ENCODE data around the gene ARHGAP22.

The ARHGAP22 gene

DNA sequence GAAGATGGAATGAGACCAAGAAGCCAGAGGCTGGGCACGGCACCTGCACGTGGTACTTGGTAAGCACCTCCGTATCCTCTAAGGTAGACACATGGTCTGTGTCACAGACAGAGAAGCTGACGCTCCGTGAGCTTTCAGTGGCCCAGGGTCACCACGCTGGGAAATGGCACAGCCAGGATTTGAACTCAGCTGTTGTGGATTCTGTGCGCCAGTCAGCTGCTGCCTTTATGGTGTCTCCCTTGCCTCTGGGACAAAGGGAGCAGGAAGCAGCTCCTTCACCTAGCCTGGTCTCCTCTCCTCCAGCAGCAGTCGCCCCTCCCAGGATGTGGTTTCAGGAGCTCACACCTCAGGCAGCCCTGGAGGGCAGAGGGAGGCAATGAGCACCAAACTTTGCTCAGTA, 110.8 kb downstream of the ARHGAP22 start:
- ATAC-seq (ENCODE audit: low read depth) (no peak), DNase-seq (ENCODE audit: low spot score) (peak; percentile 40)
- no peaks in the 10 kb centered on the region for H3K27me3 ChIP-seq (ENCODE audit: insufficient read depth, poor library complexity, severe bottlenecking)
- TF ChIP-seq, protein P1, sequence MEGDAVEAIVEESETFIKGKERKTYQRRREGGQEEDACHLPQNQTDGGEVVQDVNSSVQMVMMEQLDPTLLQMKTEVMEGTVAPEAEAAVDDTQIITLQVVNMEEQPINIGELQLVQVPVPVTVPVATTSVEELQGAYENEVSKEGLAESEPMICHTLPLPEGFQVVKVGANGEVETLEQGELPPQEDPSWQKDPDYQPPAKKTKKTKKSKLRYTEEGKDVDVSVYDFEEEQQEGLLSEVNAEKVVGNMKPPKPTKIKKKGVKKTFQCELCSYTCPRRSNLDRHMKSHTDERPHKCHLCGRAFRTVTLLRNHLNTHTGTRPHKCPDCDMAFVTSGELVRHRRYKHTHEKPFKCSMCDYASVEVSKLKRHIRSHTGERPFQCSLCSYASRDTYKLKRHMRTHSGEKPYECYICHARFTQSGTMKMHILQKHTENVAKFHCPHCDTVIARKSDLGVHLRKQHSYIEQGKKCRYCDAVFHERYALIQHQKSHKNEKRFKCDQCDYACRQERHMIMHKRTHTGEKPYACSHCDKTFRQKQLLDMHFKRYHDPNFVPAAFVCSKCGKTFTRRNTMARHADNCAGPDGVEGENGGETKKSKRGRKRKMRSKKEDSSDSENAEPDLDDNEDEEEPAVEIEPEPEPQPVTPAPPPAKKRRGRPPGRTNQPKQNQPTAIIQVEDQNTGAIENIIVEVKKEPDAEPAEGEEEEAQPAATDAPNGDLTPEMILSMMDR (IDR thresholded peaks at IDR 0.05; ENCODE audit: poor library complexity, severe bottlenecking) = no peak
- no peaks in the 10 kb centered on the region for H3K9me3 ChIP-seq (ENCODE audit: severe bottlenecking)
- H3K27ac ChIP-seq (ENCODE audit: poor library complexity, severe bottlenecking) = no peak overlapping the region
- H3K4me3 ChIP-seq (ENCODE audit: severe bottlenecking) = no peak overlapping the region
- H3K4me1 ChIP-seq (ENCODE audit: insufficient read depth, poor library complexity, severe bottlenecking) = peaks cover 7% of the 10 kb centered on the region
- no peaks in the 10 kb centered on the region for H3K36me3 ChIP-seq (ENCODE audit: low read depth)

DNA sequence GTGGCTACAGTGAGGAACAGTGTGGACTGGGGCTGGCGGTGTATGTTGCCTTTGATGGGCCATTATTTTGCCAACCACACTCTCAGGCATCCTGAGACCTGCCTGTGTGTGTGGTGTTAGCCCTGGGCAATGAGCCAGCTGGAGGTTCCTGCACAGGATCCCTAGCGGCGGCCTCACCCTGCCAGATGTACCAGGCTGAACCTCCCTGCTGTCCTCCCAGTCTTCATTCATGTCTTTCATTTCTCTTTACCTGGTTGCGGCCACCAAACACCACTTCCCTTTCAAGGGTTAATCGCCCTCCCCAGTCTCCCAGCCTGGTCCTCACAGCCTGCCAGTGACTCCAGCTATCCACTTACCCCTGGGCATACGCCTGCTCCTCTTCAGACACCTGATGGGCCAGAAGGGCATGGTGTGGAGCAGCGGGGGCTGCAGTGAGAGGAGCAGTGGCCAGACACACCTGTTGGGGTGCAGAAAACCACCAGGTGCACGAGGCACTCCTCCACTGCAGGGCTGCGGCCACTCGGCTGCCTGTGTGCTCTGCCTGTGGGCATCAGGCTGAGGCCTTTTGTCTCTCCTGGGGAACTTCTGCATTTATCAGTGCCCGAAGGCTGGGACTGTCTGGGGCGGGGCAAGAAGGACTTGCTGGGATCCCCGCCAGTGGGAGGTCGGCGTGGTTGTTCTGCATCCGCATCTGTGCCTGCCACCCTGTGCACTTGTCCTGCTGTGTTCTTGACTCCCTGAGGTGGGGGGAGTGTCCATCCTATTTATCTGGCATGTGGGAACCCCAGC, 111.6 kb downstream of the ARHGAP22 start:
- peak; percentile 57 for DNase-seq (ENCODE audit: low spot score)
- TF ChIP-seq, protein P1 (IDR thresholded peaks at IDR 0.05; ENCODE audit: poor library complexity, severe bottlenecking) = no peak

DNA sequence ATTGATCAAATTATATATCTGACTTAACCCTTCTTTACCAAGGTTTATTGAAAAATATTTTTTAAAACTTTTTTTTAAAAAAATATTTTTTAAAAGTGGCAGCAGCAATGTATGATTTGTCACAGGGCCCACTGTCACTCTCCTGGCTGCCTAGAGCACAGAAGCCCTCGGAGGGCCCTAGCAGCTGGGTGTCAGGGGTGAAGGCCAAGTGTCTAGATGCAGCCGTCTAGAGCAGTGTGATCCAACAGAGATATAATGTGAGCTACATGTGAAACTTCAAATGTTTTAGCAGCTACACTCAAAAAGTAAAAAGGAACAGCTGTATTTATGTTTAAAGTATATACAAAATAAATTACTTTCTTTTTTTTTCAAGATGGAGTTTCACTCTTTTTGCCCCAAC, 112.7 kb downstream of the ARHGAP22 start:
- Histone ChIP-seq H3K36me3 (ENCODE audit: low read depth) (no peaks in the 10 kb centered on the region), H3K4me3 (ENCODE audit: severe bottlenecking) (no peak overlapping the region), H3K27me3 (ENCODE audit: insufficient read depth, poor library complexity, severe bottlenecking) (no peaks in the 10 kb centered on the region), H3K9me3 (ENCODE audit: severe bottlenecking) (no peaks in the 10 kb centered on the region), H3K4me1 (ENCODE audit: insufficient read depth, poor library complexity, severe bottlenecking) (peaks cover 3% of the 10 kb centered on the region), H3K27ac (ENCODE audit: poor library complexity, severe bottlenecking) (no peak overlapping the region)
- DNase-seq (ENCODE audit: low spot score) (no peak), ATAC-seq (ENCODE audit: low read depth) (no peak)
- TF ChIP-seq, protein P1 (IDR thresholded peaks at IDR 0.05; ENCODE audit: poor library complexity, severe bottlenecking) = no peak

More for the DNA sequence above, 111.6 kb downstream of the ARHGAP22 start:
- no peaks in the 10 kb centered on the region for H3K9me3 ChIP-seq (ENCODE audit: severe bottlenecking)
- peaks cover 7% of the 10 kb centered on the region for H3K4me1 ChIP-seq (ENCODE audit: insufficient read depth, poor library complexity, severe bottlenecking)
- no peak overlapping the region for H3K27ac ChIP-seq (ENCODE audit: poor library complexity, severe bottlenecking)
- no peak overlapping the region for H3K4me3 ChIP-seq (ENCODE audit: severe bottlenecking)
- ATAC-seq (ENCODE audit: low read depth) = peak; percentile 37; the same call in 2 of the 3 replicates
- no peaks in the 10 kb centered on the region for H3K36me3 ChIP-seq (ENCODE audit: low read depth)
- H3K27me3 ChIP-seq (ENCODE audit: insufficient read depth, poor library complexity, severe bottlenecking) = no peaks in the 10 kb centered on the region

DNA sequence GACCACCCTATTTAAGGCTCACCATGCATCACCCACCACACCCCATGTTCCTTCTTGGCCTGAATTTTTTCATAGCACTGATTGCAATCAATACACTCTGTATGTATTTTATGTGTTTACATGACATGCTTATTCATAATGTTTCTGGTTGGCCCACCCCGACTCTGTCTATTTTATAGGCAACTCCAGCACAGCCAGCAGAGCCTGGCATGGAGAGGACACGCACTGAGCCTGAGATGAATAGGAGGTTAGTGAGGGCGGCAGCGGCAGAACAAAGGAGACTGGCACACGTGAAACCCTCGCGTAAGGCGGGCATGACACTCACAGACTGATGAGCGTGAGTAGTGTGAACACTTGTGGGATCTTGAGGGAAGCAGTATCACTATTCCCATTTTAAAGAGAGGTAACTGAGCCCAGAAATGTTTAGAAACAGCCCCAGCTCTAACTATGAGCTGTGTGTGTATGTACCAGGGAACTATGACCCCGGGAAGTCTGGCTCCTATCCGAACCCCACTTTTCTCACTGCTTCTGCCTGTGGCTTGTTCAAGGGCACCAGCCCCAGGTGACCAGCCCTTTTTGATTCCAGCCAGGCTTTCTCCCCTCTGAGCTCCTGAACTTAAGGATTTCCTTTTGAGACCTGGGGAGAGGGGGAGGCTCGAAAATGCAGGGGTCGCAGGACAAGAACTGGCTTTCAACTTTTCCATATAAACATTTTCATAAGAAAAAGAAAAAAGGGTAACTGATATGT, 113.3 kb downstream of the ARHGAP22 start:
- ATAC-seq (ENCODE audit: low read depth) = no peak
- Histone ChIP-seq H3K9me3 (ENCODE audit: severe bottlenecking) (no peaks in the 10 kb centered on the region), H3K27me3 (ENCODE audit: insufficient read depth, poor library complexity, severe bottlenecking) (no peaks in the 10 kb centered on the region), H3K4me3 (ENCODE audit: severe bottlenecking) (no peak overlapping the region), H3K27ac (ENCODE audit: poor library complexity, severe bottlenecking) (no peak overlapping the region), H3K36me3 (ENCODE audit: low read depth) (no peaks in the 10 kb centered on the region), H3K4me1 (ENCODE audit: insufficient read depth, poor library complexity, severe bottlenecking) (no peaks in the 10 kb centered on the region)
- TF ChIP-seq, protein P1 (IDR thresholded peaks at IDR 0.05; ENCODE audit: poor library complexity, severe bottlenecking) = no peak
- DNase-seq (ENCODE audit: low spot score) = no peak
